ENCODE results near the gene PSME3IP1.
"Not testable (repeated sequence)": the region's sequence is repeated elsewhere in the genome, so short reads cannot be mapped to it uniquely, and the experiment has no call there.

PSME3IP1 gene

GRCh38 chr16:57196286-57196685 lies 10.4 kb upstream of the PSME3IP1 start:
- DNase-seq, result no peak

- no peak for DNase-seq
These were observed 8.7 kb upstream of the PSME3IP1 start for GRCh38 chr16:57194512-57194911.

- DNase-seq, result no peak
These were observed 7.1 kb upstream of the PSME3IP1 start for GRCh38 chr16:57192720-57193486.

- DNase-seq, result no peak
These were observed 6.3 kb upstream of the PSME3IP1 start for GRCh38 chr16:57192146-57192545.

GRCh38 chr16:57191056-57191571 lies 5.3 kb upstream of the PSME3IP1 start:
- no peak for DNase-seq

- no peak for DNase-seq
These were observed 4.3 kb upstream of the PSME3IP1 start for GRCh38 chr16:57190136-57190535.

GRCh38 chr16:57189527-57189926 lies 3.7 kb upstream of the PSME3IP1 start:
- DNase-seq, result not testable (repeated sequence)

- DNase-seq, result no peak
These were observed 2.8 kb upstream of the PSME3IP1 start for GRCh38 chr16:57188711-57189002.

- not testable (repeated sequence) for DNase-seq
These were observed 2.3 kb upstream of the PSME3IP1 start for GRCh38 chr16:57187902-57188710.

GRCh38 chr16:57186872-57187854 lies 1.3 kb upstream of the PSME3IP1 start:
- DNase-seq, result peak; percentile 14

GRCh38 chr16:57185446-57185944 lies 344 bp downstream of the PSME3IP1 start:
- DNase-seq, result no peak

GRCh38 chr16:57184887-57185445 lies 873 bp downstream of the PSME3IP1 start:
- no peak for DNase-seq

- no peak for DNase-seq
These were observed 1.7 kb downstream of the PSME3IP1 start for GRCh38 chr16:57184113-57184512.

- DNase-seq, result no peak
These were observed 6.5 kb downstream of the PSME3IP1 start for GRCh38 chr16:57179215-57179828.

- DNase-seq, result no peak
These were observed 7.0 kb downstream of the PSME3IP1 start for GRCh38 chr16:57178793-57179212.

GRCh38 chr16:57178196-57178595 lies 7.6 kb downstream of the PSME3IP1 start:
- DNase-seq, result no peak

- no peak for DNase-seq
These were observed 9.9 kb downstream of the PSME3IP1 start for GRCh38 chr16:57175896-57176295.

GRCh38 chr16:57172721-57173290 lies 13.0 kb downstream of the PSME3IP1 start:
- DNase-seq, result no peak

GRCh38 chr16:57169327-57169726 lies 16.5 kb downstream of the PSME3IP1 start:
- DNase-seq, result no peak

GRCh38 chr16:57167953-57168352 lies 17.9 kb downstream of the PSME3IP1 start:
- DNase-seq, result no peak

- no peak for DNase-seq
These were observed 18.3 kb downstream of the PSME3IP1 start for GRCh38 chr16:57167538-57167937.

Measured in stimulated activated CD4-positive, alpha-beta T cell treated with anti-CD3 and anti-CD28 coated beads, Interleukin-4, amount 100 ng/mL, for 1 hour (primary cell).